ENCODE results near the gene PARD3.

The PARD3 gene

GRCh38 chr10:34373211-34373610 is 441.9 kb downstream of the PARD3 start:
- ChIA-PET CTCF (no interaction called here), POLR2A (no interaction called here)

GRCh38 chr10:34372509-34372908 is 442.6 kb downstream of the PARD3 start:
- TF ChIP-seq CTCF (IDR thresholded peaks at IDR 0.05; ENCODE audit: insufficient read depth, low read length, missing control alignments), result no peak
- ChIA-PET POLR2A (no interaction called here), CTCF (no interaction called here)

More at GRCh38 chr10:34373211-34373610, 441.9 kb downstream of the PARD3 start:
- DNase-seq (ENCODE audit: low read depth, low spot score), result no peak
- TF ChIP-seq CTCF (IDR thresholded peaks at IDR 0.05; ENCODE audit: insufficient read depth, low read length, missing control alignments), result no peak
- H3K4me3 ChIP-seq (ENCODE audit: low read depth, low read length), result no peak overlapping the region

GRCh38 chr10:34370126-34370525 is 445.0 kb downstream of the PARD3 start:
- CTCF ChIA-PET, result no interaction called here
- POLR2A ChIA-PET, result no interaction called here
- no peak for TF ChIP-seq CTCF (IDR thresholded peaks at IDR 0.05; ENCODE audit: insufficient read depth, low read length, missing control alignments)

More at GRCh38 chr10:34372509-34372908, 442.6 kb downstream of the PARD3 start:
- DNase-seq (ENCODE audit: low read depth, low spot score), result no peak
- no peak overlapping the region for H3K4me3 ChIP-seq (ENCODE audit: low read depth, low read length)

GRCh38 chr10:34369120-34369519 is 446.0 kb downstream of the PARD3 start:
- no peak overlapping the region for H3K4me3 ChIP-seq (ENCODE audit: low read depth, low read length)
- ChIA-PET POLR2A (no interaction called here), CTCF (no interaction called here)
- TF ChIP-seq CTCF (IDR thresholded peaks at IDR 0.05; ENCODE audit: insufficient read depth, low read length, missing control alignments), result no peak
- DNase-seq (ENCODE audit: low read depth, low spot score), result no peak

More at GRCh38 chr10:34370126-34370525, 445.0 kb downstream of the PARD3 start:
- no peak overlapping the region for H3K4me3 ChIP-seq (ENCODE audit: low read depth, low read length)
- no peak for DNase-seq (ENCODE audit: low read depth, low spot score)

GRCh38 chr10:34364253-34365037 is 450.7 kb downstream of the PARD3 start:
- CTCF ChIA-PET, result no interaction called here
- no peak for TF ChIP-seq CTCF (IDR thresholded peaks at IDR 0.05; ENCODE audit: insufficient read depth, low read length, missing control alignments)
- no peak overlapping the region for H3K4me3 ChIP-seq (ENCODE audit: low read depth, low read length)
- no peak for DNase-seq (ENCODE audit: low read depth, low spot score)
- POLR2A ChIA-PET, result no interaction called here

- no peak for TF ChIP-seq CTCF (IDR thresholded peaks at IDR 0.05; ENCODE audit: insufficient read depth, low read length, missing control alignments)
- ChIA-PET POLR2A (no interaction called here), CTCF (interaction anchor here (1.1 kb wide), 1 partner anchor 20 kb away, joined by 3 read pairs; no protein-coding TSS in a partner anchor)
- H3K4me3 ChIP-seq (ENCODE audit: low read depth, low read length), result no peak overlapping the region
- DNase-seq (ENCODE audit: low read depth, low spot score), result no peak
Observed at GRCh38 chr10:34360984-34361383, 454.1 kb downstream of the PARD3 start.

Data from AG04449 (cell line).